HT-29 (cell line): ENCODE results near the gene ABHD5. TPM values are rescaled to one million over a fixed set of nuclear protein-coding genes. Genes with fewer than 3 reads are reported as not detected.

Experiments
- DNase-seq: peaks from one replicate; pipeline ENCODE4 v3.0.0-alpha.2; 2015; ENCODE audit warnings: low spot score
- total RNA-seq: library from RNA; depleted of rRNA; stranded (reverse); fragments of >200 nt; shearing (Covaris generic); gene quantifications from 2 replicates; pipeline ENCODE4 v1.2.3, GENCODE V29; 2014

The ABHD5 gene
- total RNA-seq, 1 experiment from 2014 or later = 11.3 TPM

DNA sequence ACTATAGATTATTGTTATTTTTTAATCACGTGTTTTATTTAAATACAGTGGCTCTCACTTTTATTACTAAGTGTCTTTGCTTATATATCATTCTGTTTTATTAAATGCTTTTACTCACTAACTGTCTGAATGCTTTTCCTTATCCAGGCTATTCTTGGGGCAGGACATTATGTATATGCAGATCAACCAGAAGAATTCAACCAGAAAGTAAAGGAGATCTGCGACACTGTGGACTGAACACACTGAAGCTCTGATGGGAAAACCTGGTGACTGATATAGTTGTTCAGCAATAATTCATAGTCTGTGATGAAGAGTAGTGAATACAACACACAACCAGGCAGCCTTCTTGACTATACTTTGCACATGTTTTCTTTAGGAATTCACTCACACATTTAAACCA is 27.6 kb downstream of the ABHD5 start:
- no peak for DNase-seq

DNA sequence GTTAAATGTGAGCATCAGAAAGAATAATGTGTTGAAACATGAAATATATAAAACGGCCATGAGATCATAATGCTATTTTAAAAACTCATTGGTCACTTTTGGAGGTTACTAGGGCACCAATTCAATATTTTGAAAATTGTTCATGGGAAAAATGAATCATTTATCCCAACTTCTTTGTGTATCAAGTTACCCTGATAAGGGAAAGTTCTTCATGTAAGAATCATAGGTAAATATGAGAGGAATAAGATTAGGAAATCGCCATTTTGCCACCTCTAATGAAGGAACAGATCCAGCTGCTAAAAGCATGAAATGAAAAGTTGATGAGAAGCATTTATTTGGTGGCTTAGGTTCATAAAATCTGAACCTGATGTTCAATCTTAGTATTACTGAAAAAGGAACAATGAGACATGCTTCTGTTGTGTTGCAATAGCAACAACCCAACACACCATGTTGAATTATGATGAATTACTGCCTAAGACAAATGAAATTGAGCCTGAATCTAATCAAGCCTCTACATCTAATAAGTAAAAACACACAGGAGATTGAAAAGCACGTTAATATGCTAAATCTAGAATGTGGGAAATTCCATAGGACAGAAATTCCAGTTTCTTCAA is 32.5 kb downstream of the ABHD5 start:
- no peak for DNase-seq

DNA sequence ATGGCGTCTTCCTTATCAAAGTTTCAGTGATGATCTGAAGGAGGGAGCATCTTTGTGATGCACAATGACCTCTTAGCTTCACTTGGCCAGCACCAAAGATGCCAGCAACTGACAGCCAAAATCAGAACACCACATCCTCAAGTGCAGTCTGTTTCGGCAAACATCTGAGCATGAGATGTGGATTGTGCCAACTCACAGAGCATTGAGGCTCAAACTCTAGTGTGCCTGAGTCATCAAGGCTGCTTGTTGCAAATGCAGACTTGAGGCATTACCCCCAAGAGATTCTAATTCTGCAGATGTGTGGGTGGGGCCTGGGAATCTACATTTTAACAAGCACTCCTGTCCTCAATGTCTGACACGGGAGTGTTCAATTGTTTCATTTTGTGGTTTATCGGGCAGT is 35.8 kb downstream of the ABHD5 start:
- DNase-seq = no peak

DNA sequence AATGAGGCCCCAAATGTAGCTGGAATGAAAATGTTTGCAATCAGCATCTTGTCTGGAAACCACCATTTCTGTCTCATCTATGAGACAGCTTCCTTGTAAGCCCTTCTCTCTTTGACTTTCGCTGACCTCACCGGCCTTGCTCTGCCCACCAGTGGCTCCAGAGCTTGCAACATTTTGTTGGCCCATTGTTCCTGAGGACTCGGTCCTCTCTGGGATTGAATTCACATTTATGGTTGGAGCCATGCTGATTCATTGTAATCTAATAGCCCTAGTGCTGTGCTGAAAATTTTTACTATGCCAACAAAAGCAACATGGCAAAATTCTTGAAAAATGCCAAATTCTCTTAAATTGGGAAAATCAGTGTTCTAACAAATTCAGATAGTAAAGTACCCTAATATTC is 37.2 kb downstream of the ABHD5 start:
- DNase-seq = no peak

DNA sequence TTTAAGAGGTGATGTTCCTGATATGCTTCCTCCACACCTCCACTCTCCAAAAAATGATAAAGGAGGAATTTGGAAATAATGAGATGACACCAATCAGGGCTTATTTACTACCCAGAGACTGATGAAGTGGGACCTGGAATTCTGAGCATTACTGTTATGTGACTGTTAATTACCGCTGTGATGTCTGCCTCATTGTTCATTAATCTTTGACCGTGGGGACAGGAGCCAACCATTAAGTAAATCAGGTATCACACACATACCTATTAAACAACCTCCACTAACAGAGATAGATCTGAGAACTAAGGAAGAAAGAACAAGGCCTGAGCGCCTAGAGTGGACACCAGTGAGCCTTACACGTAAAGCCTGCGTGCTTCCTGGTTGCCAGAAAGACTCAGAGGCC is 37.7 kb downstream of the ABHD5 start:
- no peak for DNase-seq

DNA sequence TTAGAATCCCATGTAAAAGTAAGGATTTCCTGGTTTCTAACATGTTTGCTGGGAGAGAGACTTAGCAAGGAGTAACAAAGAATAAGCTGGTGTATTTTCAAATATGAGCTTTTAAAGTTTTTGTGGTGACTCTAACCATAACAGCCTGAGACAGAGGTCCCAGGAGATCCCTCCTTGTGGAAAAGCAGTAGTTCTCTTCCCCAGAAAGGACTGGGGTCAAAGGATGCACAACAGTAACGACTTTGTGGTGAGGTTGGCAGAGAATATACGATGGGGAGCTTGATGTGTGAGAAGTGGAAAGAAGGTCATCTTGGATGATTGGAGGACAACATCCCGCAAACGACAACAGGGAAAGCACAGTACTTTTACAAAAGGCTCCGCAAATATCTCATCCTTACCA is 38.2 kb downstream of the ABHD5 start:
- no peak for DNase-seq

DNA sequence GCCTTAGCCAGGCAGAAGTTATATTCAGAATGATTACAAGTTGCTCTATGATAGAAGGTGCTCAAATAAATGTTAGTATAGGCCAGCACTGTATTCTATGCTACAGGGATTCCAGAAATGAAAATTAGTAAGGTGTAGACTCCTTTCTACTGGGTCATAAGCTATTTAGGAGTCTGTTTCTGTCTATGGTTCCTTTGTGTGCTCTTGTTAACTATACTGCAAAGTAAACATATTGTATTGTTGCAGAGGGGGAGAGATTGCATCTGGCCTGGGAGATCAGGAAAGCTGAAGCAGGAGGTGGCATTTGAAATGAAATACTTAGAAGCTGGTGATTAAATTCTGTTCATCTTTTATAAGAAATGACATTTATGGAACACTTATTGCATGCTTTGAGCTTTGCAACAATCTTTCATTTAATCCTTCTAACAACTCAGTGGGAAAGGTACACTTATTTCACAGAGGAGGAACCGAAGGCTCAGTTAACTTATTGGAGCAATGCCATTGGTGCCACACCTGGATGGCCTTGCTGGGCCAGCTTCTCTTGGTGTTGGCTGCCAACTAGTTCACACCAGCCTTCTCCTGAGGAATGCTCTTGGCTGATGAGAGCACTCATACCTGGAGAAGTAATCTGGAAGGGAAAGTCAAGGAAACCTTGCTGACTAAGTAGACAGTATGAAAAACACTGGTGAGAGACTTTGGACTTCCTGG is 39.1 kb downstream of the ABHD5 start:
- no peak for DNase-seq

DNA sequence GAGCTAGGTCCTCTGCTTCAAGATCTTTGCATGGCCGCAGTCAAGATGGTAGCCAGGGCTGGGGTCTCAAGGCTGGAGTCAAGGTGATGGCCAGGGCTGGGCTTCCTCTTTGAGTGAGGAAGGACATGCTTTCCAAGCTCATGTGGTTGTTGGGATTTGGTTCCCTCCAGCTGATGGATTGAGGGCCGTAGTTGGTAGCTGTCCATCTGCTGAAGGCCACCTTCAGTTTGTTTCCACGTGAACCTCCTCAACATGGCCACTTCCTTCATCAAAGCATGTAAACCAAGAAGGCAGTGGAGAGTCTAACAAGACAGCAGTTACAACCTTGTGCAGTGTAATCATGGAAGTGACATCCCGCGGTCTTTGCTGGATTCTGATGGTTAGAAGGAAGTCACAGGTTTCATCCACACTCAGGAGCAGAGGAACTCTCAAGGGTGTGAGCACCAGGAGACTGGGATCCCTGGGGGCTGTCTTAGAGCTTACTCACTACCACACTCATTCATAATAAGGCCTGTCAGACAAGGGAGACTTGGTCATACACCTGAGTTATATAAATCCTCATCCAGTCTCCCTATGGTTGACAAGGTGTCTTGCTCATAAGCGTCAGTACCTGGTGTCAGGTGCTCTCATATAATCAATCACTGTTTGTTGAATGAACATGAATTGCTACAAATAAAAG is 42.1 kb downstream of the ABHD5 start:
- DNase-seq = no peak

DNA sequence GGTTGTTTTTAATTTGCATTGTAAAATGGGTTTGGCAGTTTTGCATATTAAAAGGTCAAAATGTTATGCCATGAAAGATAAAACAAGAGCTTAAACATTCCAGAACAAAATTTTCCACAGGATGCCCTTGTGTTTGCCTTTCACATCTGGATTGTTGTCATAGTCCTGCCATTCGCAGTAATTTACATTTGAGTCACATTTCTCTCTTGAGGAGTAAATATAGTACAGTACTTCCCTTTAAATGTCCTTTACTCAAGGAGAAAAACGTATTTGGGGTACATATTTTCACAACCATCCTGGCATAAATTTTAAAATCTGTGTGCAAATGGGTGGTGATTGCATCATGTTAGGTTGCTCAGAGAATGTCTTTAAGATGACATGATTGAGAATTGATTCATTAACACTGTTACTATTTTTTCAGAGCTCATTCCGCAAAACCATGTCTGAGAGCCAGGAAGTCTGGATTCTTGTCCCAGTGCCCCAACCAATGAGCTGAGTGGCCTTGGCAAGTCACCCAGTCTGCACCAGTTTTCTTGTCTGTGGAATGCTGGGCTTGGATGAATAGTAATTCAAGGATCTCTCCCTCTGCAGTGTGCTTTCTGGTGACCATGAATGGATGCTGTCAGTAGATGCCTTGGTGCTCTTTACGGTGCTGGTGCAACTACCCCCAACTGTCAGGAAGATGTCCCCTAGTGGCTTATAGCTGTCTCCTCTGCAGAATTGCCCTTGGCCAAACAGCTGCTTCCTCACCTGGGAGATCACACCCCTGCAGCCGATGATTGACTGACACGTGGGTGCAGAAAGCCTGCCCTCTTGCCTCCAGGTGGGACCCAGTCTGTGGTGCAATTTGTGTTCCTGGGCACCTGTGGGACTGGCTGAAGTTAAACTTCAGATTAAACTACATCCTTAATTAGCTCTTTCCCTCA is 43.0 kb downstream of the ABHD5 start:
- no peak for DNase-seq

DNA sequence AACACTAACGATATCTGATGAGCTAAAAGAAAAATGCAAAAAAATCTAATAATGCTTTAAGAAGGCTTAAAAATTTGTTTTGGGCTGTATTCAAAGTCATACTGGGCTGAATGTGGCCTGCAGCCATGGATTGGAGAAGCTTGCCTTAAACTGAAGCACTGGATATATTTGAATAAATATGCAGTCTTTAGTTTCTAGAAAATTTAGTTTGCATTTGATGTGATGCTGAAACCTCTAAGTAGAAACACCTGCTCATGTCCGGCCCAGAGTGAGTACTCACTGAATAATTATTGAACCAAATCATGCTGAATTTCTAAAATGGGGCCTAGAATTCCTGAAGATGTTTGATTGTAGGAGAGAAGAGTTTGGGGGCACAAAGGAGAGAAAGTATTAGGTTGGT is 43.9 kb downstream of the ABHD5 start:
- DNase-seq = no peak

DNA sequence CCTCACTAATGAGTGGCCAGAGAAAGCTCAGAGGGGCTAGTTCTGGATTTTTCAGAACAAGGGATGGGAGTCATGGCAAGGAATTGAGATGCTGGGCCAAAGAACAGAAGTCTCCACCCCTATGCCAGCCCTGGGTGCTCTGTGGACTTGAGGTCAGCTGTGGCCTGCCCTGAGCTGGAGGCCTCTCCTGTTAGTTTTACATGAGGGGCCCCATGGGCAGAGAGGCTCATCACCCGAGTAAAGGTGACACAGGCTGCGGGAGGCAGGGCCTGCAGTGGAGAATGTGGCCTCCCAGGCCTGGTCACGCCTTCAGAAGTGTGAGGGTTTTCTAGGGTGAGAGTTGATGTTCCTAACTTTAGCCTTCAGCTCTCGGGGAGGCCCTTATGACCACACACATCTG is 44.9 kb downstream of the ABHD5 start:
- no peak for DNase-seq

DNA sequence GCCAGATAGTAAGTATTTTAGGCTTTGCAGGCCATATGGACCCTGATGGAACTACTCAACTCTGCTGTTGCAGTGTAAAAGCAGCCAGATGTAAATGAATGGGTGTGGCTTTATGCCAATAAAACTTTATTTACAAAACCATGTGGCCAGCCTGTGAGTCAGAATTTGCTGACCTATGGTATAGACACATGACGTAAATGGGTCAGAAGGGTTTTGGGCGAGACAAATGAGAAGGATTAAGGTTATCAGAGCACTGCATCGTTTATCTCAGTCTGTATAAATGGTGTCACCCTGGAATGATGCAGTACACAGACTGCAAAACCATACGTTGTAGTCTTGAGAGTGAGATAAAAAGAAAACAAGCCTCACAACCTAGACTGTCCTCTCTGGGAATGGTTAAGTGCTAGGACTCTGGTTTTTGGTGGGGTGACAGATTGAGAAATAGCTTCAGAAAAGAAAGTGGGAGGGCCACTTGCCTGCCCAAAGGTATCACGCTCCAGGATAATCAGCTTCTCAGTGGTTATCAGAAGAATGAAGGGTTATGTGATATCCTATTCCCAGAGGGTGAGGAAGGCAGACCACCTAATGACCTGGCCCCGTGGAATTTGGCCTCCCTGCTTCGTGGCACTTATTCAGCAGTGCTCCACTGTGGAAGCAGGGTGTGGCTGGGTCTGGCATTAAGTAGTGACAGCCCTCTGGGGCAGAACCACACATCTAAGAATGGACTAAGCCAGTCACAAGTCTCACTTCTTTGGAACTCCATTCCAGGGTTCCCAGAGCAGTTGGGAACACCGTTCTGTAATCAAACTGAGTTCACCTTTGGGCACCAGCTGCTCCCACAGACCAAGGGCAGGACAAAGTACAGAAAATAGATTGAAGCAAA is 46.1 kb downstream of the ABHD5 start:
- DNase-seq = peak; percentile 4

DNA sequence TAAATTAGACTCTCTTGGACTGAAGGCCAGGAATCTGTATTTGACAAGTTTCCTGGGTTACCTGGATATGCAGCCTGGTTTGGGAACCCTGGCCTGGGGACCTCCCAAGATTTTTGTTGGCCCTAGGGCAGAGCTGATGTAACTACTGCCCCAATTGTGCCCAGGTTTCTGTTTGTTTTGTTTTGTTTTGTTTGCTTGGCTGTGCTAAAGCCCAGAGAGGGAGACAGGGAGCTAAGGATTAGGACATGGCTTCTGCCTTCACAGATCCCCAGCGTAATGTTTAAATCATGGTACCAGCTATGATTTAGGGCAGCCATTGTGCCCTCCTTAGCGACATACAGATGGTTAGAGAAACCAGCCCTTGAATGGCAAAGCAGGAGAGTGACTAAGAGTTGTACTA is 47.6 kb downstream of the ABHD5 start:
- DNase-seq = no peak

DNA sequence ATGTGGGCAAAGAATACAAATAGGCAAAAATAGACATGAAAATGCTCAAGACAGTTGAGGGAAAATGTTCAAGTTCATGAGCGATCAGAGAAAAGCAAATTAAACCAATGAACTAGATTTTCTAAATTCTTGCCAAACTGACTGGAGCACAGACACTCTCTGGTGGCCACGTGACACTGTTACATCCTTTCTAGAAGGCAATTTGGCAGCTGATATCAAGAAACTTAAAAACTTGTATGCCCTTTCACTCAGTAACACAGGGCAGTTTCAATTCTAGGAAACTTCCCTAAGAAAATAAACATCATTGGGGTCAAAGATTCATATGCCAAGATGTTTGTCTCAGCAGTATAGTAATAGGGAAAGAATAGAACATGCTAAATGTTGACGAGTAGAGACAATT is 52.2 kb downstream of the ABHD5 start:
- DNase-seq = no peak

DNA sequence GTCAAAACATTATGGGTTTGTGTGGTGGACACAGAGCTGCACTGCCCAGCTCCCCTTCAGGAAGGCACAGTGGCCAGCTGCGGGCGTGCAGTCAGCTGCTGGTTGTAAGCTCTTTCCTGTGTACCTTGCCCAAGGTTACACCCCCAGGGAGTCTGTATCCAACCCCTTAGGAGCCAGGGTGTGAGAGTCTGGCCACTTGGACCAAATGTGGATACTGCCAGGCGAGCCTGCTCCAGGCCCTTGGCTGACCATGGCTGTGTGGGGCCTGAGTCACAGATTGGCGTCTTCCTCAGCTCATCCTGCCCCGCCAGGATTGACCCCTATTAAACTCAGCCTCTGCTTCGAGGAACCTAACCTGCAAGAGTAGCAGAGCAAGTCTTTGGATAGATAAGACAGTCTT is 56.9 kb downstream of the ABHD5 start:
- no peak for DNase-seq

DNA sequence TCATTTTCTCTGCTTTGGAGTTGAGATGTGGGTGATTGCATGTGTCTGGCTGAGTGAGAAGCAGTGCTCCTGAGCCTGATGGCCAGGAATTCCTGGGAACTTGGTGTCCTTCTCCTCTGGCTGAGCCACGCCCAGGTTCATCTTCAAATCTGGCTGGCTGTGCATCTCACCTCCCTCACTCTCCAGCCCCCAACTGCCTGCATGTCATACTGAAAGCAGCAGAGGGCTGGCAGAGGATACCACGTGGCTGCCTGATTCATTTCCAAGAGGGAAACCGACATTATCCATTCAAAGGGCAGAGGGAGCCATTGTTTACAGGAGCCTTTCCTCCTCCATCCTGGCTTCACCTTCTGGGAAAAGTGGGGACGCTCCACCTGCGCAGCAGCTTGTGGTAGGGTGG is 57.4 kb downstream of the ABHD5 start:
- DNase-seq = no peak

DNA sequence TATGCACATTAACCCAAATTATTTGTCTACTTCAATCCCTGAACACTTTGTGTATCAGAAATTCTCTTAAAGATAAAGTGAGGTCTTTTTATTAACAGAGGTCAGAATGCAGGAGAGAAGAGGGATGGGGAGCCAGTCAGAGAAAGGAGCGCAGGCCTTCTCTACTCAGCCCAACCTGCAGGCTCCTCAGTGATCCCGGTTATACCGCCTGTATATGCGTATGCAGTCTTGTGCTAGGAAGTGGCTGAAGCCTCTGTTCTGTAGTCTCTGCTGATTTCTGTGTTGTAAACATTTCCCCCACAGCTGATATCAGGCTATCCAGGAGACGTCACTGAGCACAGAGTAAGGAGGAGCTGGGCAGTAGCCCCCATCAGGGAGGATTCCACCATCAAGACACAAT is 57.9 kb downstream of the ABHD5 start:
- DNase-seq = no peak

DNA sequence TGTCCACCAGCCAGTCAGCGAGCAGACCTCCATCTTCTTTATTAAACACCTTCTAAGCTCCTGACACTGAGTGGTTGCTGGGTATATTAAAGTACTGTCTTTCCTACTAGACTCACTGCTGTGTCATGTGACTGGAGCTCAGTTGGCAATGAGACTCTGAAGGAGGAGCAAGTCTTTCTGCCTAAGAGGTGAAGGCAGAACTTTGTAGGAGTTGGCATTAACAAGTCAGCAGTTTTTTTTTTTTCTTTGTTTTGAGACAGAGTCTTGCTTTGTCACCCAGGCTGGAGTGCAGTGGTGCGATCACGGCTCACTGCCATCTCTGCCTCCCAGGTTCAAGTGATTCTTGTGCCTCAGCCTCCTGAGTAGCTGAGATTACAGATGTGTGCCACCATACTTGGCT is 62.2 kb downstream of the ABHD5 start:
- no peak for DNase-seq

DNA sequence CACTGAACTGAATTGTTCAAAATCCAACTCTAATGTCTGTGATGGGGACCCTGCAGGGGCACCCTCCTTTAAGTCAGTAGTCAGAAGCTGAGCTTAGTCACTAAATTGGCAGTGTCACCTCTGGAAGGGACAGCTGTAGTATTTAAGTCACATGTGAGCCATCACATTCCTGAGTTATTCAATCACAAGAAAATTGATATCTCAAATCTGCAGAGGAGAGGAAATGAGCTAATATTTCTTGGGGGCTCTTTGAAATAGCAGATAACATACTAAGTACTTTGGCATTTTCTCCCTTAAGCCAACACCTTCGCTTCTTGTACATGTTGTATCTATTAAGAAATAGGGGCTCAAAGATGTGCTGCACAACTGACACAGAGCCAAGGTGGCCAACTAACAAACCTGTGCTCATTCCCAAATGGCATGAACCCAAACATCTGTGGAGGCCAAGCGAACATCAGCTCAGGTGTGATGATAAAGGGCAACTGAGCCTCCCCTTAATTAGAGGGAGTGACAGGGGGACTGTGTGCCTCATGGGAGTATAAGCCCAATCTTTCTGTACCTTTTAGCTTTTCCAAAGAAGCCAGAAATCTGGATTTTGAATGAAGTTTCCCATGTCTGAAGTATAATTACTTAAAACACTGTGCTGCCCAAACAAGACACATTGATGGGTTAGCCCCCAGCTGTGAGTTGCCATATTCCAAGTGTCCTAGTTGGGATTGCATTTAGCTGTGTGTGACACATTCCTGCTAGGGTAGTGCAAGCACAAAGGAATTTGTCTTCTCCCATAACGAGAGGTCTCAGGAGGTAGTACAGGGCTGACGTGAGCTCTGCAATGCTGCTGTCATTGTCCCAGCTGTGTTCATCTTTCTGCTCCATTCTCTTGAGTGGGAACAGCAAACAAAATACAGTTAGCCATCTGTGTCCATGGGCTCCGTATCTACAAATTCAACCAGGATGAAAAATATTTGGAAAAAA is 63.3 kb downstream of the ABHD5 start:
- DNase-seq = no peak
